Mammary epithelial cell (primary cell): ENCODE data around the gene MKLN1.

Source experiments
- EZH2 ChIP-seq: IDR thresholded peaks from 2 replicates; pipeline ENCODE4 v1.6.1; 2012; ENCODE audit warnings: low read length, inconsistent platforms, borderline replicate concordance
- TF ChIP-seq, protein P1 (sequence below), 2 donors: IDR thresholded peaks in 1 of 2; conservative IDR thresholded peaks in 1 of 2; 2 replicates each; pipeline ENCODE4 v1.5.1; 2011 to 2012; ENCODE audit warnings: inconsistent platforms in 2 of 2, low read length in 2 of 2, mild to moderate bottlenecking in 2 of 2, control low read depth in 1 of 2, low read depth in 1 of 2; ENCODE audit not compliant: insufficient read depth in 1 of 2; ENCODE audit errors: extremely low read depth in 1 of 2

DNA sequence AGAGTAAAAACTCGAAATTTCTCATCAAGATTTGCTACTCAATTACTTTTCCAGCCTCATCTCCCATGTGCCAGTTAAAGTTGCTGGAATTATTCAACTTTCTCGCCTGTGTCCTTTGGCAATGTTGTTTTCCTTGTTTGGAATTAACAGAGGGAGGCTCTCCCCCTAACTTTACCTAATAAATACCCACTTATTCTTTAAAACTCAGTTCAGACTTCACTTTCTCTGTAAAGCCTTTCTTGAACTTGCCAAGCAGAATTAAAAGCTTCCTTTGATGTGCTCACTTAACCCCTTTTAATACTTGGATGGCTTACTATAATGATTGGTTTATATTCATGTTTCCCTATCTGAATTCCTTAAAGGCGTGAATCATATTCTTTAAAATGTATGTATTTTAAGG is 104.1 kb downstream of the MKLN1 start:
- TF ChIP-seq, protein P1, sequence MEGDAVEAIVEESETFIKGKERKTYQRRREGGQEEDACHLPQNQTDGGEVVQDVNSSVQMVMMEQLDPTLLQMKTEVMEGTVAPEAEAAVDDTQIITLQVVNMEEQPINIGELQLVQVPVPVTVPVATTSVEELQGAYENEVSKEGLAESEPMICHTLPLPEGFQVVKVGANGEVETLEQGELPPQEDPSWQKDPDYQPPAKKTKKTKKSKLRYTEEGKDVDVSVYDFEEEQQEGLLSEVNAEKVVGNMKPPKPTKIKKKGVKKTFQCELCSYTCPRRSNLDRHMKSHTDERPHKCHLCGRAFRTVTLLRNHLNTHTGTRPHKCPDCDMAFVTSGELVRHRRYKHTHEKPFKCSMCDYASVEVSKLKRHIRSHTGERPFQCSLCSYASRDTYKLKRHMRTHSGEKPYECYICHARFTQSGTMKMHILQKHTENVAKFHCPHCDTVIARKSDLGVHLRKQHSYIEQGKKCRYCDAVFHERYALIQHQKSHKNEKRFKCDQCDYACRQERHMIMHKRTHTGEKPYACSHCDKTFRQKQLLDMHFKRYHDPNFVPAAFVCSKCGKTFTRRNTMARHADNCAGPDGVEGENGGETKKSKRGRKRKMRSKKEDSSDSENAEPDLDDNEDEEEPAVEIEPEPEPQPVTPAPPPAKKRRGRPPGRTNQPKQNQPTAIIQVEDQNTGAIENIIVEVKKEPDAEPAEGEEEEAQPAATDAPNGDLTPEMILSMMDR (conservative IDR thresholded peaks at IDR 0.05 in 1 of 2, IDR thresholded peaks at IDR 0.05 in 1 of 2; ENCODE audit: extremely low read depth in 1 of 2, insufficient read depth in 1 of 2, low read depth in 1 of 2, low read length in 2 of 2), result no peak
- no peak for TF ChIP-seq EZH2
